Coronary artery (tissue), 2 donors: Measurements from ENCODE around the gene ADCY1.
"Not testable (repeated sequence)": the region's sequence is repeated elsewhere in the genome, so short reads cannot be mapped to it uniquely, and the experiment has no call there.

Source experiments
- DNase-seq: peaks from one replicate; pipeline ENCODE4 v3.0.0-alpha.2; 2017; ENCODE audit warnings: low spot score
- H3K27ac ChIP-seq, 2 donors: fragments of 200-600 bp; sonication (generic); one replicate each; pipeline ENCODE4 v1.5.1; 2016 to 2019
- H3K4me3 ChIP-seq: fragments of 200-600 bp; sonication (generic); 2 replicates; pipeline ENCODE4 v1.5.1; 2016; ENCODE audit warnings: mild to moderate bottlenecking, moderate library complexity

The ADCY1 gene

DNA sequence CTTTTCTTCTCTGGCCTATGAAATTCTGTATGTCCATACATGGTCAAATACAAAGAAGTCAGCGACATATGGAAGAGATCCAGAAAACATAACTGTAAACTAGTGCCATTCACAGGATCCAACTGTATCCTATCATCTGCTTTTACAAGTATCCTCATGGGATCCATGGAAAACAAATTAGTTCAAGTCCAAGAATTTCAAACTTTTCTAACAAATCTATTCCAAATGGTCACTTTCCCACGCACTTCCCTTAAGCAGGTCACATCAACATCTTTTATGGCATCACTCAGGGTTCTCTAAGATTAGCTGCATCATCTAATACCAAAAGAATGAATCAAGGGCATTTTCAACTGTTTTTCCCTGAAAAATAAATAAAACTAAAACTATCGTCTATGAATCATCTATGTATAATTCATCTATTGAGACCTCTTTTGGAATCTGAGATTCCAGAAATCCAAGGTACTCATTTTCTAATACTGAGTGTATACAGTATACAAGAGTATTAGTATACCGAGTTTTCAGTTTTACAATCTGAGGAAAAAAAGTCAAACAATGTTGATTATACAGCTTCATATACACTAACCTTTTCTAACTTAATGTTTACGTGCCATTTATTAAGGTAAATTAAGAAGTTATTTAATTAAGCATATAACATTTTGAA lies 187.5 kb downstream of the ADCY1 start:
- DNase-seq, result not testable (repeated sequence)
- peak overlapping the region; percentile 36 for H3K4me3 ChIP-seq
- H3K27ac ChIP-seq, result peak overlapping the region; percentile 87 to 91

- peak overlapping the region; percentile 36 for H3K4me3 ChIP-seq
- not testable (repeated sequence) for DNase-seq
- peak overlapping the region; percentile 87 to 91 for H3K27ac ChIP-seq
Observed at GRCh38 chr7:45762225-45762994, 188.2 kb downstream of the ADCY1 start.

- H3K4me3 ChIP-seq, result peak overlapping the region; percentile 94
- peak; percentile 98 for DNase-seq
- peak overlapping the region; percentile 95 to 97 for H3K27ac ChIP-seq
Observed at GRCh38 chr7:45768516-45769394, 194.6 kb downstream of the ADCY1 start.

DNA sequence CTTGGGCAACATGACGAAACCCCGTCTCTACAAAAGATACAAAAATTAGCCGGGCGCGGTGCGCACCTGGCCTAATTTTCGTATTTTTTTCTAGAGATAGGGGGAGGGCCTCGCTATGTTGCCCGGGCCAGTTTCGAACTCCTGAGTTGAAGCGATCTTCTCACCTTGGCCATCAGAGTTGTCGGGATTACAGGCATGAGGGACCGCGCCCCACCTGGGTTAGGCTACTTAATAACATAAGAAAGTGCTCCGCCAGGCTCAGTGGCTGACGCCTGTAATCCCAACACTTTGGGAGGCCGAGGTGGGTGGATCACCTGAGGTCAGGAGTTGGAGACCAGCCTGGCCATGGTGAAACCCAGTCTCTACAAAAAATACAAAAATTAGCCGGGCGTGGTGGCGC lies 195.5 kb downstream of the ADCY1 start:
- not testable (repeated sequence) for DNase-seq
- H3K27ac ChIP-seq, result peak overlapping the region; percentile 95 to 97
- H3K4me3 ChIP-seq, result peak overlapping the region; percentile 94
